ENCODE measurements around the gene DACT3. TPM values are rescaled to one million over a fixed set of nuclear protein-coding genes. Genes with fewer than 3 reads are reported as not detected.

DACT3 gene
- total RNA-seq, 1 experiment from 2014 or later, result 0.75 TPM

DNA sequence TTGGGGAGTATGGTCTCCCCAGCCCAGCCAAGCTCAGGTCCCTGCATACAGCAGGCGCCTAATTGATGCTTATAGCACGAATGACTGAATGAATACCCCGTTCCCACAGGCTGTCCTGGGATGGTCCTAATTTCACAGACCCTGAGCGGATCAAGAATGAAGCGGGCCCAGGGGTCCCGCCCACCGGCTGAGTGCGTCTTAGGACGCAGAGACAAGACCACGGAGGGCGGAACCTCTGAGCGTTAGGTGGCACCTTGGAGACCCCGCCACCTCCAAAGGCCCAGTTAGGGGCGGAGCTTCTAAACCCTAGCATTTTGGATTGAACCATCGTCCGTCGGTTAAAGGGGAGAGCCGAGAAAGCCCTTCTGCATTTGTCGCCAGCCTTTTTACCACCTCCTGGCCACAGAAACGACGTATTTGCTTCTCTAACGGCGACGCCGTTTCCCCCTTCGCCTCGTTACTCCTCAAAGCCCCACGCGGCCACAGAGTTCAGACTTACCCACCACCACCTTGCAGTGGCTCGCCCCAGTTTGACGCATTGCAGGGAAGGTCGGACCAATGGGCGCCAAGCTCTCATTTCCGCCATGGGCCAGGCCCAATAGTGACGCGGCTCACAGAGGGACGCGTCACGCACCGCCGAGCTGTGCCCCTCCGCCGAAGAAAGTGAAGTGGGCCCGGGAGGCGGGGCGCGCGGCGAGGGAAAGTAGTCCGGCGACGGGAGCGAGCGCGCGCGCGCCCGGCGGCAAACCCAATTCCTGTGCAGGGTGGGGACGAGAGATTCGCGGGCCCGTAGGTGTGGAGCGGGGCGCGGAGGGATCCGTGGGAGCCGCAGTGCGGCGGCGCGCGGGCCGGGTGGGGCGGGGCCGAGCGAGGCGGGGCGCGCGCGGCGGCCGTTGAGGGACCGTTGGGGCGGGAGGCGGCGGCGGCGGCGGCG is 60.3 kb downstream of the DACT3 start:
- intact Hi-C loops (cut with micrococcal nuclease; ENCODE audit: unreplicated experiment), result loop anchor here (1.0 kb wide), 1 partner anchor 29 kb away; no protein-coding TSS in a partner anchor
- DNase-seq, result peak; percentile 96 to 98
- Mint-ChIP-seq H3K9me3 (ENCODE audit: unreplicated experiment) (no peaks in the 10 kb centered on the region), H3K4me1 (ENCODE audit: low read depth, unreplicated experiment) (no peaks in the 10 kb centered on the region), H3K4me3 (ENCODE audit: unreplicated experiment) (peak overlapping the region; percentile 94), H3K27me3 (ENCODE audit: insufficient read depth, unreplicated experiment) (no peaks in the 10 kb centered on the region), H3K36me3 (ENCODE audit: insufficient read depth, unreplicated experiment) (peaks cover 33% of the 10 kb centered on the region), H3K27ac (ENCODE audit: unreplicated experiment) (peak overlapping the region; percentile 100)
- H3K4me1 ChIP-seq, result peaks cover 14% of the 10 kb centered on the region
- peaks cover 2% of the 10 kb centered on the region for H3K36me3 ChIP-seq (ENCODE audit: control insufficient read depth, insufficient read depth, low read length)
- H3K9me3 ChIP-seq, result no peaks in the 10 kb centered on the region
- no peaks in the 10 kb centered on the region; the same call in 1 of the 2 replicates for H3K27me3 ChIP-seq (replicated peaks; ENCODE audit: control insufficient read depth, insufficient read depth, low read length)
- ChIA-PET CTCF (interaction anchor here (0.5 to 6.2 kb wide), 10 partner anchors 11 to 245 kb away, joined by 3 to 42 read pairs (median 4); partner anchors contain the start of gene DACT3), POLR2A (interaction anchor here (0.5 to 1.5 kb wide), 8 partner anchors 10 to 632 kb away, joined by 3 to 8 read pairs (median 4); partner anchors contain the start of gene DACT3)
- H3K4me3 ChIP-seq (ENCODE audit: low read depth, low read length), result peak overlapping the region; percentile 98
- TF ChIP-seq CTCF (IDR thresholded peaks at IDR 0.05; ENCODE audit: insufficient read depth in 1 of 2, low read depth in 1 of 2, low read length in 1 of 2, severe bottlenecking in 1 of 2, unreplicated experiment in 1 of 2), result no peak
- BruUV-seq (replicated peaks), result TSS peak; percentile 70

- Mint-ChIP-seq H3K4me1 (ENCODE audit: low read depth, unreplicated experiment) (no peaks in the 10 kb centered on the region), H3K4me3 (ENCODE audit: unreplicated experiment) (peak overlapping the region; percentile 94), H3K36me3 (ENCODE audit: insufficient read depth, unreplicated experiment) (peaks cover 32% of the 10 kb centered on the region), H3K27me3 (ENCODE audit: insufficient read depth, unreplicated experiment) (no peaks in the 10 kb centered on the region), H3K27ac (ENCODE audit: unreplicated experiment) (peak overlapping the region; percentile 100), H3K9me3 (ENCODE audit: unreplicated experiment) (no peaks in the 10 kb centered on the region)
- TF ChIP-seq CTCF (IDR thresholded peaks at IDR 0.05; ENCODE audit: insufficient read depth in 1 of 2, low read depth in 1 of 2, low read length in 1 of 2, severe bottlenecking in 1 of 2, unreplicated experiment in 1 of 2), result no peak
- H3K4me3 ChIP-seq (ENCODE audit: low read depth, low read length), result peak overlapping the region; percentile 89
- CTCF ChIA-PET, result interaction anchor here (0.6 to 6.2 kb wide), 8 partner anchors 11 to 82 kb away, joined by 3 to 42 read pairs (median 5); partner anchors contain the start of gene DACT3
- no peak for DNase-seq
- H3K27me3 ChIP-seq (replicated peaks; ENCODE audit: control insufficient read depth, insufficient read depth, low read length), result no peaks in the 10 kb centered on the region; the same call in 1 of the 2 replicates
- peaks cover 14% of the 10 kb centered on the region for H3K4me1 ChIP-seq
- H3K9me3 ChIP-seq, result no peaks in the 10 kb centered on the region
- no peaks in the 10 kb centered on the region for H3K36me3 ChIP-seq (ENCODE audit: control insufficient read depth, insufficient read depth, low read length)
- no TSS peak for BruUV-seq (replicated peaks)
- intact Hi-C loops (cut with micrococcal nuclease; ENCODE audit: unreplicated experiment), result loop anchor here (1.0 kb wide), 1 partner anchor 29 kb away; no protein-coding TSS in a partner anchor
- POLR2A ChIA-PET, result interaction anchor here (0.8 to 1.3 kb wide), 2 partner anchors 11 to 114 kb away, joined by 4 to 6 read pairs; no protein-coding TSS in a partner anchor
Observed at GRCh38 chr19:46599716-46600373, 61.1 kb downstream of the DACT3 start.

- CTCF ChIA-PET, result interaction anchor here (6.2 kb wide), 1 partner anchor 16 kb away, joined by 42 read pairs; no protein-coding TSS in a partner anchor
- Mint-ChIP-seq H3K27ac (ENCODE audit: unreplicated experiment) (no peak overlapping the region), H3K4me1 (ENCODE audit: low read depth, unreplicated experiment) (no peaks in the 10 kb centered on the region), H3K4me3 (ENCODE audit: unreplicated experiment) (no peak overlapping the region), H3K27me3 (ENCODE audit: insufficient read depth, unreplicated experiment) (no peaks in the 10 kb centered on the region), H3K36me3 (ENCODE audit: insufficient read depth, unreplicated experiment) (peaks cover 22% of the 10 kb centered on the region), H3K9me3 (ENCODE audit: unreplicated experiment) (no peaks in the 10 kb centered on the region)
- no peak for TF ChIP-seq CTCF (IDR thresholded peaks at IDR 0.05; ENCODE audit: insufficient read depth in 1 of 2, low read depth in 1 of 2, low read length in 1 of 2, severe bottlenecking in 1 of 2, unreplicated experiment in 1 of 2)
- Histone ChIP-seq H3K9me3 (no peaks in the 10 kb centered on the region), H3K4me3 (ENCODE audit: low read depth, low read length) (no peak overlapping the region), H3K27me3 (replicated peaks; ENCODE audit: control insufficient read depth, insufficient read depth, low read length) (no peaks in the 10 kb centered on the region; the same call in 1 of the 2 replicates), H3K36me3 (ENCODE audit: control insufficient read depth, insufficient read depth, low read length) (no peaks in the 10 kb centered on the region), H3K4me1 (peaks cover 5% of the 10 kb centered on the region)
- POLR2A ChIA-PET, result no interaction called here
- no TSS peak for BruUV-seq (replicated peaks)
- intact Hi-C loops (cut with micrococcal nuclease; ENCODE audit: unreplicated experiment), result no loop called here
- DNase-seq, result no peak
Observed at GRCh38 chr19:46598372-46598917, 62.5 kb downstream of the DACT3 start.

All from Caco-2 (cell line).